Stimulated activated CD4-positive, alpha-beta T cell treated with anti-CD3 and anti-CD28 coated beads, Interleukin-4, amount 100 ng/mL, for 24 hours (primary cell): Measurements from ENCODE around the gene RAB30.

Experiments
- DNase-seq: peaks from one replicate; pipeline ENCODE4 v3.0.0-alpha.2; 2020

RAB30 gene

GRCh38 chr11:83070044-83070701 is 1.5 kb downstream of the RAB30 start:
- DNase-seq: no peak

GRCh38 chr11:83069441-83070043 is 2.2 kb downstream of the RAB30 start:
- no peak for DNase-seq

DNA sequence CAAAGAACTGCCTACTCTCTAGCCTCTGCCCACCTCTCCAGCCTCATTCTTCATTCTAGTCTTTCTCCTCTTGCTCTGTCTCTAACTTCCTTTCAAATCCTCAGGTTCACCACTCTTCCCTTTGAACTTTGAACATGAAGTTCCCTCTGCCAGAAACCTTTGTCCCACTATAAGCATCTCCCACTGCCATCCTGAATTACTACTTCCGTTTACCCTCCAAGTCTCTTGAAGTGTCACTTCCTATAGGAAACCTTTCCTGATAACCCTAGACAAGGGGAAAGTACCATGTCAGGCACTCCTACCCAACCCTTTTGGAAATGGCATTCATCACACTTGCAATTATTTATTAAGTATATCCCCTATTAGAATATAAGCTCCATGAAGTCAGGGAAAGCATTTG is 3.1 kb downstream of the RAB30 start:
- no peak for DNase-seq

DNA sequence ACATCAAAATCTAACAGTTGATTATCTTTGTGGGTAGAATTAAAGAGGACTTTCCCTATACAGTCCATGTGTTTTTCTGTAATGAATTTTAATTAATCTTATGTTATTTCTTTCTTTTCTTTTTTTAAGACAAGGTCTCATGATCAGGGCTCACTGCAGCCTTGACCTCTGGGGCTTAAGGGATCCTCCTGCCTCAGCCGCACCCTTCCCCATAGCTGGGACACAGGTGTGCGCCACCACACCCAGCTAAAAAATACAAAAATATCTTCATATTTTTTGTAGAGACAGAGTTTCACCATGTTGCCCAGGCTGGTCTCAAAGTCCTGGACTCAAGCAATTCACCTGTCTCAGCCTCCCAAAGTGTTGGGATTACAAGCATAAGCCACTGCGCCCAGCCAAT is 7.7 kb downstream of the RAB30 start:
- no peak for DNase-seq

- no peak for DNase-seq
Observed at GRCh38 chr11:83063073-83063754, 8.5 kb downstream of the RAB30 start.

DNA sequence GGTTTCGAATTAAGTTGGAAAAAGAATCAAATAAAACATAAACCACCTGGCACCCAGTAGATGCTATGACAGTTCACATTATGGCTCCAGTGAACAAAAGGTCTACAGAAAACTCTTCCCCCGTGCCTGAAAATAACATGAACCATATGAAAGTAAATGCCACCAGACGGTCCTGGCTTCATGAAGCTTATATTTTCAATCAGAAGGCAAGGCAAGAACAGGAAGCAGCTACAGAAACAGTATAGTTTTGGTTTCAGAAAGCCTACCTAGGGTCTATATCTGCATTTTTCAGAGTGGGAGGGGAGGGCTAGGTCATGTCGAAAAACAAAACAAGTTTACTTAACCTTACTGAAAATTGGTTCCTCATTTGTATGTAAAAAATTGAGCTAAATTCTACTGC is 9.8 kb downstream of the RAB30 start:
- DNase-seq: no peak

DNA sequence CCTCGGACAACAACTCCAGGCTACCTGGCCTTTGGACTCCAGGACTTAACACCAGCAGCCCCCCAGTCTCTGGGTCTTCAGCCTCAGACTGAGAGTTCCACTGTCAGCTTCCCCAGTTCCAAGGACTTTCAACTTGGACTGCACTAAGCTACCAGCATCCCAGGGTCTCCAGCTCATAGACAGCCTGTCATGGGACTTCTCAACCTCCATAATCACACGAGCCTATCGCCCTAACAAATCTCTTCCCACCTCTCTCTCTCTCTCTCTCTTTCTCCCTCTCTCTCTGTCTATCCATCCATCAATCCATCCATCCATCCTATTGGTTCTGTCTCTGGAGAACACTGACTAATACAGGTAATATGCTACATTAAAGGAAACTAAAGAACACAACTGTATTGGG is 10.7 kb downstream of the RAB30 start:
- DNase-seq: no peak

- DNase-seq: no peak
Observed at GRCh38 chr11:83057721-83058120, 14.0 kb downstream of the RAB30 start.

DNA sequence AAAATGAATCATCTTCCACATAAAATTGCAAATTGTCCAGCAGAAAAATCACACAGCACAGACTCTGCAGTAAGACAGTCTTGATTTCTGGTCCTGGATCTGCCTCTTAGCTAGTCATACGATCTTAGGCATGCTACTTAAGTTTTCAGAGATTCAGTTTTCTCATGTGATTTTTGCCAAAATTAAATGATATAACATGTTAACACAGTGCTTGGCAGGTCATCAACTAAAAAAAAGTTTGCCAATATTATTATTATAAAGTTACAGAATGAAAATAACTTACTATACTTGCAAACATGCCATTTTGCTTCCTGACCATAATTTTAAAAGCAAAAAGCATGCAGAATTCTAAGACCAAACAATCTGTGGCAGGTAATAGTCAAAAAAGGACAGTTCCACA is 15.1 kb downstream of the RAB30 start:
- DNase-seq: no peak

GRCh38 chr11:83056204-83056603 is 15.5 kb downstream of the RAB30 start:
- DNase-seq: no peak

GRCh38 chr11:83054904-83055380 is 16.8 kb downstream of the RAB30 start:
- no peak for DNase-seq

GRCh38 chr11:83054001-83054400 is 17.7 kb downstream of the RAB30 start:
- no peak for DNase-seq

GRCh38 chr11:83051760-83052671 is 19.7 kb downstream of the RAB30 start:
- DNase-seq: no peak

- no peak for DNase-seq
Observed at GRCh38 chr11:83047515-83048225, 24.0 kb downstream of the RAB30 start.

- DNase-seq: no peak
Observed at GRCh38 chr11:83046621-83047172, 25.0 kb downstream of the RAB30 start.

DNA sequence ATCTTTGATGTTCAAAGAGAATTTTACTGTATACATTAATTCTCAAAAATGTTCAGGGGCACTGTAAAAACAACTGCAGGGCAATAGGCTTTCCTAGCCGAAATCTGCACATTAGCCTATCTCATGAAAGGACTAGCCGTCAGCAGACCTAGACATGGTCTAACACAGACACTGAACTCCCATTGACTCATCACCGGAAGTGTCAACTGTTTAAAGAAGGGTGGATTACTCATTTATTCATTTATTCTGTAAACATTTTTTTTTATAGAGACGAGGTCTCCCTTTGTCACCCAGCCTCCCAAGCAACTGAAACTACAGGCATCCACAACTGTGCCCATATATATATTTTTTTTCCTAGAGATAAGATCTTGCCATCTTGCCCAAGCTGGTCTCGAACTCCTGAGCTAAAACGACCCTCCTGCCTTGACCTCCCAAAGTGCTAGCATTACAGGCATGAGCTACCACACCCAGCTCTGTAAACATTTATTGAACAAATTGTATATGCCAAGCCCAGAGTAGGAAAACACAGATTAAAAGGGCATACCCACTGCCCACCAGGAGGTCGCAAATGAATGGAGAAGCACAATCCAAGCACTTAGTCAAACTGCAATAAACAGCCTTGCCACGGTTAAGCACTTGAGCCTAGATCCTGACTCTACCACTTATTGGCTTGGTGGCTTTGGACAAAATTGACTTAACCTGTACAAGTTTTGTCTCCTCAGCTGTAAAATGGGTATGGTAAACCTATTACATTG is 26.6 kb downstream of the RAB30 start:
- peak; percentile 25 for DNase-seq

GRCh38 chr11:83042964-83043711 is 28.6 kb downstream of the RAB30 start:
- no peak for DNase-seq

DNA sequence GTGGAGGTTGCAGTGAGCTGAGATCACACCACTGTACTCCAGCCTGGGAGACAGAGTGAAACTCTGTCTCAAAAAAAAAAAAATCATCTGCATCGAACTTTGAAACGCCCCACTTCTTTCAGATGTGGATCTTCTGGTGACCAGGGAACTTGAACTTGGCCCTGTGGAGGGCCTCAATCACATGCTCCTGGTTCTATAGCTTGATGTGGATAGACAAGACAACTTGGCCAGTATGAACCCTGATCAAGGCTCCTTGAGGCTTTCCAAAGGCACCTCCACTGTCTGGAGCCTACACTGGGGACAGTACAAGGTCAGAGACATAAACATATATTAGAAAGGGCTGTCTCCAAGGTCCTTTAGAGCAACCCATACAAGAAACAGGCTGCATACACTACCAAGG is 30.6 kb downstream of the RAB30 start:
- no peak for DNase-seq

GRCh38 chr11:83039566-83039965 is 32.1 kb downstream of the RAB30 start:
- DNase-seq: no peak

DNA sequence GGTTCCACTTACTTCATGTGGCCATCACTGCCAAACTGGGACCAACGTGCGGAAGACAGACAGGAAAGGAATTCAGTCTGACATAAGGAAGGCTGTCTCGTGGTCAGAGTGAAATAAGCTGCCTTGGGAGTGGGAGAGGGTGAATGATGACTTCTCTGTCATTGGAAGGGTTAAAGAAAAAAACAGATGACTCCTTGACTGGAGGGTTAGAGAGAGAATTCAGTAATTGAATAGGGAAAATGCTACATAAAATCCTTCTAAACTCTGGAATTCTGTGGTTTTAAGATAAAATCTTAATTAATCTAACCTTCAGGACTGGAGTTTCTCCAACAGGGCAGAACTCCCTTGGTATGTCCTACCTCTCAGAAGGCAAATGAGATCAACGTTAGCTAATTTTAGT is 33.8 kb downstream of the RAB30 start:
- no peak for DNase-seq

DNA sequence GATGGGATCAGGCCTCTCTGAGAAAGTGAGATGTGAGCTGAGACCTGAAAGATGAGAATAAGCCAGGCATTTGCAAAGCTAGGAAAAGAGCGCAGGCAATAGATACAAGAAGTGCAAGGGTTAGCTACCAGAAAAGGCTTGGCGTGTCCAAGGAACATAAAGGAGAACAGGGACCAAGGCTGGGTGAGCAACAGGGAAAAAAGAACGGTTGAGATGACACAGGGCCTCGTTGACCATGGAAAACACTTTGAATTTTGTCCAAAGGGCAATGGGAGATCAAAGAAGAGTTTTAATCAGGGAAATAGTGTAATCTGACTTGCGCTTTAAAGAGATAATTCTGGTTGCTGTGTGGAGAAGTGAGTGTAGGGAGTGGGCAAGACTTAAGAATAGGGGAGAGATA is 35.0 kb downstream of the RAB30 start:
- no peak for DNase-seq
